Measurements from ENCODE around the gene CLDN6.

Gene CLDN6

DNA sequence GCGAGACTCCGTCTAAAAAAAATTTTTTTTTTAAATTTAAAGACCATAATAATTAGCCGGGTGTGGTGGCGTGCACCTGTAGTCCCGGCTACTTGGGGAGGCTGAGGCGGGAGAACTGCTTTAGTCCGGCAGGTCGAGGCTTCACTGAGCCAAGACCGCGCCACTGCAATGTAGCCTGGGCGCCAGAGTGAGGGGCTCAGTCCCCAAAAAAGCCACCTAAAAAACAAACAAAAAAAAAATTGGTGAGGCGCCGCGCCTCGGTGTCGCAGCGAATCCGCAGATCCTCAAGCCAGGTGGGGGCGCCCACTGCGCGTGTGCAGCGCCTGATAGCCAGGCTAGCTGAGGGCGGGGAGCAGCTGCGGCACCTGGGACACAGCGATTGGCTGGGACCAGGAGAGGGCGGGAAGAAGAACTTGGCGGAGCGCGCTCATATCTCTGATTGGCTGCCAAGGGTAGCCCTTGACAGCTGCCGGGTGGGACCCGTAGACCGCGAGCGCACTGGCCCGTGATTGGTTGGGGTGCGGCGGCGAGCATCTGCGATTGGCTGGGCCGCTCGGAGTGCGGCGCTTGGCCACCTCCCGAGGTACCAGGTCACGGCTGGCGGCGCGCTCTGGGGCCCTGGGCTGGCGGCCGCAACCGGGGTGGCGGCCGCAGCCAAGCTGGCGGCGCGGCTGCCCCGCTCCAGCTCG is 14.3 kb downstream of the CLDN6 start:
- peak; percentile 100 for DNase-seq
- in situ Hi-C loops (cut with HindIII; ENCODE audit: low pct_ligation_motif_present, low pct_unique_long_range_greater_than_20kb, low sequenced_read_pairs) = no loop called here

DNA sequence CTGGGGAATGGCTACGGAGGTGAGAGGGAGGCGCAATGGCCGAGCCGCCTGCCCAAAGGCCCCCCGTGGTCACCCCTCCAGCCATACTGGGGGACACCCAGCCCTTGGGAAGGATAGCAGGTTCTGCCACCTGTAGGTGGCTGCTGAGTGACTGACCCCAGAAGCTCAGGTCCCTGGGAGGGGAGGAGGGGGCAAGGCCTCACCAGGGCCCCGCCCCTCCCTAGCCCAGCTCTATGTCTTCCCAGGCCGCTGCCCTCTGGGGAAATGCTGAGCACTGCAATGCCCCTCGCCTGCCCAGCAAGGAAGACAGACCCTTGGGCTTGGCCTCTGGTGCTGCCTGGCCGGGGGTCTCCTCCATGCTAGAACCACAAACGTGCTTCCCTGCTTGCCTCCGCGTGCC is 16.7 kb downstream of the CLDN6 start:
- in situ Hi-C loops (cut with HindIII; ENCODE audit: low pct_ligation_motif_present, low pct_unique_long_range_greater_than_20kb, low sequenced_read_pairs) = no loop called here
- no peak for DNase-seq

DNA sequence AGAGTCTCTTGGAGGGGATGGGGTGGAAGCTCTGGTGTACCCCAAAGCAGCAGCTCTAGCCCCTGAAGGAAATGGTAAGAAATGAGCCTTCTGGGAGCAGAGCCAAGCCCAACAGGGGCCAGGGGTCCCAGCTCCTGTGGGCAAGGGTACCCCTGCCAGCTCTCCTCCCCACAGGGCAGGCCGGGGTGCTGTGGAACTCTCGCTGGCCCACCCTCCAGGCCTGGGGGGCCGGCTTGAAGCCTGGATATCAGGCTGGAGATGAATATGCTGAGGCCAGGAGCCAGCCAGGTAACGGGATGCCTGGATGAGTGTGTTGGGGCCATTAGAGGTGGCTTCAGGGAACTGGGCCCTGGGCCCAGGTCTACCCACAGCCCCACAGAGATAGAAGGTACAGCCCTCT is 17.4 kb downstream of the CLDN6 start:
- in situ Hi-C loops (cut with HindIII; ENCODE audit: low pct_ligation_motif_present, low pct_unique_long_range_greater_than_20kb, low sequenced_read_pairs) = no loop called here
- DNase-seq = no peak

DNA sequence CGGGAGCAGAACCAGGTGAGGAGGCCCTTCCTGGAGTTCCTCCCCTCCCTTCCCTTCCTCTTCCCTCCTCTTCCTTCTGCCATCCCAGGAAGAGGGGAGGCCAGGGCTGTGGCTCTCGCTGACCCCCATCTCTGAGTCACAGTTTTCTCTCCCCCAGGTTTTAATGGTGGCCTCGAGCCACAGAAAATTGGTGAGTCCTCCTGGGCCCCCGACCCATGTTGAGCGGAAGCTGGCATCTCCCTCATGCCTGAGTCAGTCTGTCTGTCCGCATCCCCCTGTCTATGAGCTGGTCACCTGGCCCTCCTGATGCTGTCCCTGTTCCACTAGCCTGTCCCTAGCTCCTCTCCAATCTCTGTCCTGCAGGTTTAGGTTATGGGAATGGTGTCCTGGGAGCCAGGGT is 18.1 kb downstream of the CLDN6 start:
- in situ Hi-C loops (cut with HindIII; ENCODE audit: low pct_ligation_motif_present, low pct_unique_long_range_greater_than_20kb, low sequenced_read_pairs) = no loop called here

DNA sequence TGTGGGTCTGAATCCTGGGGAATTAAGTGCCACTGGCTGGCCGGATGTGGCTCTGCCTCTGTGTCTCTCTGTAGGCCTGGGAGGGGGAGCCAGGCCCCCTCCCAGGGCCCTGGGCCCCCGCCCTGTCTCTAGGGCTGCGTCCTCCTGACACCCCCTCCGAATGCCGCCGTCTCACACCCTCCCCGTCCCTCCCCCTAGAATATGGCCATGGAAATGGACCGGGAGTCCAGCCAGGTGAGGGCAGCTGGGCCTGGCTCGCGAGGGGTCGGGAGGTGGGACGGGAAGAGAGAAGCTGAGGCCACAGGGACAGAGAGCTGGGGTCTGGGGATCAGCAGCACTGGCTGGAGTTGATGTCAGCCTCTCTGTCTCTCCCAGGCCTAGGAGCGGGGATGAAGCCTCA is 21.7 kb downstream of the CLDN6 start:
- in situ Hi-C loops (cut with HindIII; ENCODE audit: low pct_ligation_motif_present, low pct_unique_long_range_greater_than_20kb, low sequenced_read_pairs) = no loop called here
- no peak for DNase-seq

More for the DNA sequence above, 18.1 kb downstream of the CLDN6 start:
- DNase-seq = no peak

DNA sequence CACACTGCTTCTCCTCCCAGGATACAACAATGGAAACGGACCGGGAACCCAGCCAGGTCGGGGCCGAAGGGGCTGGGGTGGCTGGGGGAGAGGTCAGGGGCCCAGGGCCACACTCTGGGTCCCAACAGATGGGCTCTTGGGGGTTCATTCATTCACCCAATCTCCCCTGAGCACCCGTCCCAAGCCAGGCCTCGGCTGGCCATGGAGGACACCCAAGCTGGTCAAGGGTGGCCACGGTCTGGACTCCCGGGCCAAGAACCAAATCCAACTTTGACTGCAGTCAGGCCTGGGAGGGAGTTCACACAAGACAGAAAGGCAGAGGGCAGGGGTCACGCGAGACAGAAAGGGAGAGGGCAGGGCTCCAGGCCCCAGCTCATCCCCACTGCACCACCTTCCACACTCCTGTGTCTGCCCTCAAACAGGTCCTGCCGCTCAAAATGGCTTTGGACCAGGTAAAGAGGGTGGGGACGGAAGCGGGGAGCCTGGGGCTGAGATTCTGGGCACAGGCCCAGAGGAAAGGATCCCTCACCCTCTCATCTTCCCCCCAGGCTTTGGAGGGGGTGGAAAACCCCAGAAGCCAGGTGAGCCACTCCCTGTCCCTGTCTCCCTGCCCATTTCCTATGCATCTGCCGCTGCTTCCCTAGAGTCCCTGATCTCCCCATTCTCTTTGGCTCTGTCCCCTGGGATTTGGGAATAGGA is 25.5 kb downstream of the CLDN6 start:
- in situ Hi-C loops (cut with HindIII; ENCODE audit: low pct_ligation_motif_present, low pct_unique_long_range_greater_than_20kb, low sequenced_read_pairs) = no loop called here
- DNase-seq = no peak

DNA sequence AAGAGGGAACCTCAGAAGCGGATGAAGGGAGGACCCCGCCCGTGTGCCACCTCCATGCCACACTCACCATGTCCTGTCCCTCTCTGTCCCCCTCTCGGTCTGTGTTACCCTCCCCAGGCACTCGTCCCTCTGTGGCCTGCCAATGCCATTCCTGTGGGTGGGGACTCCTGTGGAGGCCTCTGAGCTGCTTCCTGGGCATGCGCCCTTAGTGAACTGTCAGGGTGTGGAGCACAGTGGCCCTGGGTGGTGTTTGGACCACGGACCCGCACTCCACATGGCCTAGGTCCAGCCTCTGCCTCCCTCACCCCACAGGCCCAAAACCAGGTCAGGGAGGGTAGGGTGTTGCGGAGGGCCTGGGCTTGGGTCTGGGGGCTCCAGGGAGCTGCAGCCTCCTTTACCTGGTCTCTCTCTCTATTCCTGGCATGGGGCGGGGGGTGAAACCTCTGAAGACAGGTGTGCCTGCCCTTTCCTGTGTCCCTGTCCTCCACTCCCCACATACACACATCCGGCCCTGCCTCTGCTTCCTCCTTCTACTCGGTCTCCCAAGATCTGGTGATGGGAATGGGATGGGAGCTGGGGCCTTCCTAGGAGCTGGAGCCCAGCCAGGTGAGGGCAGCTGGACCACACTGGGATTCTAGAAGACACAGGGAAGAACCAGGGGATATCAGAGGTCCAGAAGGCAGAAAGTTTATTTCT is 26.3 kb downstream of the CLDN6 start:
- in situ Hi-C loops (cut with HindIII; ENCODE audit: low pct_ligation_motif_present, low pct_unique_long_range_greater_than_20kb, low sequenced_read_pairs) = no loop called here

DNA sequence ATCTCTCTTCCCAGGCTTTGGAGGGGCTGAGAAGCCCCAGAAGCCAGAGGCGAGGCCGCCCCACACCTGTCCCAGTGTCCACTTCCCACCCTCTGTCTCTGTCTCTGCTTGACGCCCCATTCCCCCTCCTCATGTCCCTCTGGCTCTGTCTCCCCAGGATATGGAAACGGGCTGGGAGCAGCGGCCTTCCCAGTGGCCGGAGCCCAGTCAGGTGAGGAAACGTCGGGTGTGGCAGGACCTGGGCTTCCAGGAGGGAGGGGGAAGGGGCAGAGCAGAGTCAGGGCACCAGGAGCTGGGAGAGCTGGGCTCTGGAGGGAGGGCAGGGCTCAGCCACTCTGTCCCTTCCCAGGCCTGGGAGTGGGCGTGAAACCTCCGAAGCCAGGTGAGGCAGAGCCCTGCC is 27.1 kb downstream of the CLDN6 start:
- DNase-seq = no peak
- in situ Hi-C loops (cut with HindIII; ENCODE audit: low pct_ligation_motif_present, low pct_unique_long_range_greater_than_20kb, low sequenced_read_pairs) = no loop called here

More for the DNA sequence above, 26.3 kb downstream of the CLDN6 start:
- no peak for DNase-seq

DNA sequence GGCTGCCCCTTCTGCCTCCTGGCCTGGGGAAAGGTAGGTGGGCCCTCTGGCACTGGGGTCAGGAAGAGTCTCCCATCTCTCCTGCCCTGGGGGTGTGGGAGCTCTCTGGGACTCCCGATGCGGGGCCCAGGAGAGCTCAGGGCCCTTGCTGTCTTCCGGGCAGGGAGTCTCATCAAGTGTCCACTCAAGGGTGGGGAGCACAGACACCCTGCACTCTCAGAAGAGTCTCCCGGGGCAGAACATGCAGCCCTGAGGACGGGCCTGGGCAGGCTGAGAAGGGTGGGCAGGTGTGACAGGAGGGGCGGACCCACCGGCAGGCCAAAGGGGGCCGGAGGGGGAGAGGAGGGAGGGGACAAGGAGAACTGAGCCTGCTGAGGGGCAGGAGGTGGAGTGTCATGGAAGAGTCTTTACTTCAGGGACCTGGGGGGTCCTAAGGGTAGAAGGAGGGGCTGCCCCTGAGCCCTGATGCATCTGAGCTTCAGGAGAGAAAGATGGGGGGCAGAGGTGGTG is 29.3 kb downstream of the CLDN6 start:
- DNase-seq = no peak

DNA sequence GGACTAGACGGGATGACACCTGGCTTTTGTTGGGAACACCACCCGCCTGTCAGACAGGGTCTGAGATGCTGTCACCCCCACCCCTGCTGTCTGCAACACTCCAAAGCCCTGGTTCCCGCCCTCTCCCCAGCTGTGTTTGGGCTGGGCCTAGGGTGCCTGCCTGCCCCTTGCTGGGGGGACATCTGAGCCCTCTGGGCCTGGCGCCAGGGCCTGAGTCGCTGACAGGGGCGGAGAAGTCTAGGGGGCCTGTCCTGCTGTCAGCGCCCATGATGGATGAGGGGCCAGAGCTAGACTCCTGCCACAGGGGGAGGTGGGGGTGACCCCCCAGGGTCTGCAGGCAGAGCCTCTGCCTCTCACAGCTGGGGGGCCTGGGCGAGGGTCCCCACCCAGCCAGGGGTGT is 30.1 kb downstream of the CLDN6 start:
- in situ Hi-C loops (cut with HindIII; ENCODE audit: low pct_ligation_motif_present, low pct_unique_long_range_greater_than_20kb, low sequenced_read_pairs) = no loop called here
- DNase-seq = no peak

More for the DNA sequence above, 29.3 kb downstream of the CLDN6 start:
- in situ Hi-C loops (cut with HindIII; ENCODE audit: low pct_ligation_motif_present, low pct_unique_long_range_greater_than_20kb, low sequenced_read_pairs) = no loop called here

DNA sequence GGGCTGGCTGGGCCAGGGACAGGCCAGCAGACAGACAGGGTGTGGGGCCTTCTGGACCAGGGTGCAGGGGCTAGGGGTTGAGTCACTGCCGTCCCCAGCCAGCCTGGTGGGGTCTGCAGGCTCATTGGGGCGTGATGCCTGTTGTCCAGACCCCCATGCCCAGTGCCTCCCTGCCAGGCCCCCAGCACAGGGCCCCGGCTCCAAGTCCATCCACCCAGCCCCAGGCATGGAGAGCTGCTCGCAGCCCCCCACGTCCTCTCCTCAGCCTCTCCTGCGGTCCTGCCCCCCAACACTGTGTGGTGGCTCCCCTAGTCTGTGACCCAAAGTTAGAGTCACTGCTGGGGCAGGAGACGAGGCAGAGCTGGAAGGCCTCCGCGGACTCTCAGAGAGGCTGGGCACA is 30.7 kb downstream of the CLDN6 start:
- in situ Hi-C loops (cut with HindIII; ENCODE audit: low pct_ligation_motif_present, low pct_unique_long_range_greater_than_20kb, low sequenced_read_pairs) = no loop called here
- DNase-seq = no peak

DNA sequence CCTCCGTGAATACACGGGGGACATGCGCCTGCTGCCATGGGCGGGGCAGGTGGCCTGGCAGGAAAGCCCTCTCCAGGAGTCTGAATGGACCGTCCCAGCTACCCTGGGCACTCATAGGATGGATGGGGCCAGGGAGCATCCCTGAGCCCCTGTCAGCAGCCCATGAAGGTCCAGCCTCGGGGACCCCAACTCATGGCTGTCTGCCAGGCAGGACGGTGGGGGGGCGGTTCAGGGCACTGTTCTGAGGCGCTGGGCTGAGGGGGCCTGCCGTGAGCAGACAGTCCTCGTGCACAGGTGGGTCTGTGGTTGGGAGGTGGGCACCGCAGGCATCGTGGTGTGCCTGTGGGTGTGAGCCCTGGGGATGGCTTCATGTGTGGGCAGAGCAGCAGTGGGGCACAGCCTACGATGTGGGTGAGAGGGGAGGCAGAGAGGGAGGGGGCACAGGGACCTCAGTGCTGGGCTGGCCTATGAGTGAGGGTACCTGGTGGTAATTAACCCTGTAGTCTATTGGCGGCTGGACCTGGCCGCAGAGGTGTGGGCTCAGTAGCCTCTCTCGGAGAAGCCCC is 31.3 kb downstream of the CLDN6 start:
- no peak for DNase-seq
- in situ Hi-C loops (cut with HindIII; ENCODE audit: low pct_ligation_motif_present, low pct_unique_long_range_greater_than_20kb, low sequenced_read_pairs) = no loop called here

DNA sequence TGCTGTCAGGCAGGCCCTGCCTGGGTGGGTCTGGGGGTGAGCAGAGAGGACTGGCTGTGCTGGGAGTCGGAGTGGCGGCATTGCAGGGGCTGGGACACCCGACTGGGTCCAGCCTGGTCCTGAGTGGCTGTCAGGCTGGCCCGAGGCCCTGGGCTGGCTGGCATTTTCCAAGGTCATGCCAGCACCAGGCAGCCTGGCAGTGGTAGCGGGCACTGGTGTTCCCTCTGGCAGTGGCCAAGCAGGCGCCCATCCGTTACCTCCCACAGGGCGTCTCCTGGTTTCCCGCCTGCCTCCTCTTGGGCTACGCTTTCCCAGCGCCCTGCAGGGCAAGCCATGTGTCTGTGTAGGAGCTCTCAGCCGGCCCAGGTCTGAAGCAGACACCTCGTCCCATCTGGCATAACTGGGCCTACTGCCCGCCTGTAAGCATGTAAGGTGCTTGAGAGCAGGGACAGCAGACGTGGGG is 32.1 kb downstream of the CLDN6 start:
- DNase-seq = no peak
- in situ Hi-C loops (cut with HindIII; ENCODE audit: low pct_ligation_motif_present, low pct_unique_long_range_greater_than_20kb, low sequenced_read_pairs) = no loop called here

DNA sequence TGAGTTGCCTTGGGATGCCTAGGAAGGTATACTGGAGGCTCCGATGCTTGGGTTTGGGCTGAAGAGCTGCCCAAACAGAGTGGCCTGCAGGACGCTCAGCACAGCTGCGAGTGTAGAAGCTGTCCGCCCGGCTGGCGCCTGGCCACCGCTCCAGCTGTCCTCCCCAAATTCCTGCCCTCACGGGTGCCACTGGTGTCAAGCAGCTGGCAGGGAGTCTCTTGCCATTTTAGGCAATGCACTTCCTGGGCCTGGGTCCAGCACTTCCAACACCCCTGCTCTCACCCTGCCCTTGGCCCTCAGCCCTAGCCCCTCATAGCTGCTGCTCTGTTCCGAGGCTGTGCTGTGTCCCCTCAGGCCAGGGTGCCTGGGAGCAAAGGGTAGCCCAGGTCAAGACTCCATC is 32.5 kb downstream of the CLDN6 start:
- no peak for DNase-seq
- in situ Hi-C loops (cut with HindIII; ENCODE audit: low pct_ligation_motif_present, low pct_unique_long_range_greater_than_20kb, low sequenced_read_pairs) = no loop called here

DNA sequence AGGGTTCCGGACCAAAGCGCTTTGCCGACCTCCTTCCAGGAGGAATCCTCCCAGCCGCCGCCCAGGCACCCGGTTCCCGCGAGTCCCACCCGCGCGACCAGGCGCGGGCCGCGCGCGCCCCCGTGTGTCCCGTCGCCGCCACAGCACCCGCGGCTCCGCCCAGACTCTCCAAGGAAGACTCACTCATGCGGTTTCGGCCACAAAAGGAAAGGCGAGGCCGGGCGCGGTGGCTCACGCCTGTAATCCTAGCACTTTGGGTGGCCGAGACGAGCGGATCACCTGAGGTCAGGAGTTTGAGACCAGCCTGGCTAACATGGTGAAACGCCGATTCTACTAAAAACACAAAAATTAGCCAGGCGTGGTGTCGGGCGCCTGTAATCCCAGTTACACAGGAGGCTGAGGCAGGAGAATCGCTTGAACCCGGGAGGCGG is 34.3 kb downstream of the CLDN6 start:
- in situ Hi-C loops (cut with HindIII; ENCODE audit: low pct_ligation_motif_present, low pct_unique_long_range_greater_than_20kb, low sequenced_read_pairs) = no loop called here

DNA sequence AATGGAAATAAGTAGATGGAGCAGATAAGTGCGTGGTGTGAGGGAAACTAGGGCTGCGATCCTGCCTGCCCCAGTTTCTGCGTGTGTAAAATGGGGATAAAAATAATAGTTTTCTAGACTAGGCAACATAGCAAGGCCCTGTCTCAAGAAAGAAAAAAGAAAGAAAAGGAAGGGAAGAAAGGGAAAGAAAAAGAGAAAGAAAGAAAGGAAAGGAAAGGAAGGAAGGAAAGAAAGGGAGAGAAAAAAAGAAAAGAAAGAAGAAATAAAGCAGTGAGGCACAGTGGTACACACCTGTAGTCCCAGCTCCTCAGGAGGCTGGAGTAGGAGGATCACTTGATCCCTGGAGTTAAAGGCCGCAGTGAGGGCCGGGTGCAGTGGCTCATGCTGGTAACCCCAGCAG is 35.6 kb downstream of the CLDN6 start:
- DNase-seq = no peak
- in situ Hi-C loops (cut with HindIII; ENCODE audit: low pct_ligation_motif_present, low pct_unique_long_range_greater_than_20kb, low sequenced_read_pairs) = no loop called here

More for the DNA sequence above, 34.3 kb downstream of the CLDN6 start:
- DNase-seq = peak; percentile 90

DNA sequence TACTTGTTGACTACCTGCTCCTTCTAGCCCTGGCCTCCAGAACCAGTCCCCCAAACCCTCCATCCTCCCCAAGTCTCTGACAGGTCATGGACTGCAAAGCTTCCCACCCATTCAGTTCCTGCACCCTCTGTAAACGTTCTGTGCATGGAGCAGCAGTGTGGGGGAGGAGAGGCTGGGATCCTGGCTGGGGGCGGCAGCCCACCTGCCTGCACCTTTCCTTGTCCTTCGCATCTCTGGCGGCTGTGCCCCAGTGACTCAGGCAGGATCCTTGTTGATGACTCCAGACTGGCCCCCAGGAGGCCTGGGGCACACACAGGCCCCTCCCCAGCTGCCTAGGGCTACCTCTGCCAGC is 36.1 kb downstream of the CLDN6 start:
- DNase-seq = no peak
- in situ Hi-C loops (cut with HindIII; ENCODE audit: low pct_ligation_motif_present, low pct_unique_long_range_greater_than_20kb, low sequenced_read_pairs) = no loop called here

DNA sequence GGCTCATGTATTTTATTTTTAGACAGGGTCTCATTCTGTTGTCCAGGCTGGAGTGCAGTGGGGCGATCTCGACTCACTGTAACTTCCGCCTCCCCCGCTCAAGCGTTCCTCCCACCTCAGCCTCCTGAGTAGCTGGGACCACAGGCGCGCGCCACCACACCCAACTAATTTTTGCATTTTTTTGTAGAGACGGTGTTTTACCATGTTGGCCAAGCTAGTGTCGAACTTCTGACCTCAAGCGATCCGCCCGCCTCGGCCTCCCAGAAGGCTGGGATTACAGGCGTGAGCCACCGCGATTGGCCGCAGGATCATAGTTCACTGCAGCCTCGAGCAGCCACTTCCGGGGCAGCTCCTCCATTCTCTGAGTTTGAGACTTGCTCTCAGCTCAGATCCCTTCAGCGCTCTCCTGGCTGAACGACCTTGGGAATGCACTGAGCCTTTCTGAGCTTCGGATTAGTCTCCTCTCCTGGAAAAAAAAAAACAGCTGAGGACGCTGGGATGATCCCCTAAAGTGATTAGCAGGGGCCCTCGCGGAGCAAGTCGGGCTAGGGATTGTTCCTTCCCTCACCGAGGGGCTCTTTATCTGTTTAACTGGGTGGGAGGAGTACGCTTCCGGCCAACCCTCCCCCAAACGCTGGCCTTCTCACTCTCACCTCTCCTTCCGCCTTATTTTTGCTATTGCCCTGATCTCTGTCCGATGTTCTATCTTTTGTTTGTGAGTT is 36.6 kb downstream of the CLDN6 start:
- in situ Hi-C loops (cut with HindIII; ENCODE audit: low pct_ligation_motif_present, low pct_unique_long_range_greater_than_20kb, low sequenced_read_pairs) = no loop called here
- DNase-seq = no peak

Data from ACHN (cell line).